Stimulated activated naive CD4-positive, alpha-beta T cell treated with Interleukin-2 at 50 U/mL for 16 hours (primary cell): ENCODE data around the gene SMAP1.

Source experiments
- DNase-seq: peaks from one replicate; lab custom pipeline; 2025; lab: John Stamatoyannopoulos, UW

Gene SMAP1

GRCh38 chr6:70667711-70668498, at the start of gene SMAP1:
TSS of gene SMAP1 (plus strand) at chr6:70667883. CDS start at chr6:70668024, 141 bp downstream.
- peak; percentile 93 for DNase-seq

GRCh38 chr6:70620746-70621145, 46.9 kb upstream of the SMAP1 start:
- DNase-seq: no peak

GRCh38 chr6:70622461-70622860, 45.2 kb upstream of the SMAP1 start:
- no peak for DNase-seq

GRCh38 chr6:70625436-70625835, 42.2 kb upstream of the SMAP1 start:
- no peak for DNase-seq

- DNase-seq: no peak
Observed at GRCh38 chr6:70627500-70628254, 40.0 kb upstream of the SMAP1 start.

GRCh38 chr6:70629929-70630328, 37.8 kb upstream of the SMAP1 start:
- DNase-seq: no peak

- DNase-seq: no peak
Observed at GRCh38 chr6:70633870-70634269, 33.8 kb upstream of the SMAP1 start.

- no peak for DNase-seq
Observed at GRCh38 chr6:70636596-70636995, 31.1 kb upstream of the SMAP1 start.

- DNase-seq: no peak
Observed at GRCh38 chr6:70638468-70638867, 29.2 kb upstream of the SMAP1 start.

- peak; percentile 41 for DNase-seq
Observed at GRCh38 chr6:70651326-70651905, 16.3 kb upstream of the SMAP1 start.

GRCh38 chr6:70652216-70652615, 15.5 kb upstream of the SMAP1 start:
- no peak for DNase-seq

- DNase-seq: no peak
Observed at GRCh38 chr6:70657706-70658105, 10.0 kb upstream of the SMAP1 start.

- DNase-seq: no peak
Observed at GRCh38 chr6:70663881-70664466, 3.7 kb upstream of the SMAP1 start.

- DNase-seq: no peak
Observed at GRCh38 chr6:70666706-70667105, 977 bp upstream of the SMAP1 start.

- DNase-seq: no peak
Observed at GRCh38 chr6:70667256-70667710, 400 bp upstream of the SMAP1 start.

- peak; percentile 39 for DNase-seq
Observed at GRCh38 chr6:70668499-70668812, 773 bp downstream of the SMAP1 start.

GRCh38 chr6:70669133-70669532, 1.4 kb downstream of the SMAP1 start:
- DNase-seq: no peak

- no peak for DNase-seq
Observed at GRCh38 chr6:70672549-70672948, 4.9 kb downstream of the SMAP1 start.

- DNase-seq: no peak
Observed at GRCh38 chr6:70673054-70673453, 5.4 kb downstream of the SMAP1 start.

GRCh38 chr6:70673601-70674000, 5.9 kb downstream of the SMAP1 start:
- no peak for DNase-seq

- no peak for DNase-seq
Observed at GRCh38 chr6:70675822-70676221, 8.1 kb downstream of the SMAP1 start.

GRCh38 chr6:70676821-70677220, 9.1 kb downstream of the SMAP1 start:
- no peak for DNase-seq

- DNase-seq: no peak
Observed at GRCh38 chr6:70680396-70680795, 12.7 kb downstream of the SMAP1 start.
